Vagina (tissue), 2 donors: Measurements from ENCODE around the gene PRR19.

ENCODE experiments used
- POLR2A ChIP-seq, 2 donors: fragments of 450-650 bp; IDR thresholded peaks; one replicate each; pipeline ENCODE4 v1.6.1; 2017; ENCODE audit warnings: antibody characterized with exemption in 2 of 2, mild to moderate bottlenecking in 2 of 2, moderate library complexity in 2 of 2
- TF ChIP-seq, protein P1 (sequence below), 3 experiments: fragments of 450-650 bp in 2 of 3; fragments of 200-600 bp in 1 of 3; sonication (generic) in 1 of 3; IDR thresholded peaks; one replicate each; pipeline ENCODE4 v1.5.1; 2017 to 2019; ENCODE audit warnings: antibody characterized with exemption in 3 of 3, mild to moderate bottlenecking in 2 of 3, moderate library complexity in 2 of 3

GRCh38 chr19:42350417-42350816, 48.5 kb downstream of the PRR19 start:
- TF ChIP-seq, protein P1, sequence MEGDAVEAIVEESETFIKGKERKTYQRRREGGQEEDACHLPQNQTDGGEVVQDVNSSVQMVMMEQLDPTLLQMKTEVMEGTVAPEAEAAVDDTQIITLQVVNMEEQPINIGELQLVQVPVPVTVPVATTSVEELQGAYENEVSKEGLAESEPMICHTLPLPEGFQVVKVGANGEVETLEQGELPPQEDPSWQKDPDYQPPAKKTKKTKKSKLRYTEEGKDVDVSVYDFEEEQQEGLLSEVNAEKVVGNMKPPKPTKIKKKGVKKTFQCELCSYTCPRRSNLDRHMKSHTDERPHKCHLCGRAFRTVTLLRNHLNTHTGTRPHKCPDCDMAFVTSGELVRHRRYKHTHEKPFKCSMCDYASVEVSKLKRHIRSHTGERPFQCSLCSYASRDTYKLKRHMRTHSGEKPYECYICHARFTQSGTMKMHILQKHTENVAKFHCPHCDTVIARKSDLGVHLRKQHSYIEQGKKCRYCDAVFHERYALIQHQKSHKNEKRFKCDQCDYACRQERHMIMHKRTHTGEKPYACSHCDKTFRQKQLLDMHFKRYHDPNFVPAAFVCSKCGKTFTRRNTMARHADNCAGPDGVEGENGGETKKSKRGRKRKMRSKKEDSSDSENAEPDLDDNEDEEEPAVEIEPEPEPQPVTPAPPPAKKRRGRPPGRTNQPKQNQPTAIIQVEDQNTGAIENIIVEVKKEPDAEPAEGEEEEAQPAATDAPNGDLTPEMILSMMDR (IDR thresholded peaks at IDR 0.05), result no peak
- TF ChIP-seq POLR2A (IDR thresholded peaks at IDR 0.05), result no peak
